Fibroblast of lung (primary cell): ENCODE measurements around the gene APC.

Source experiments
- CTCF ChIP-seq, 2 donors: IDR thresholded peaks in 1 of 2; conservative IDR thresholded peaks in 1 of 2; 1 replicate in 1 of 2; 2 replicates in 1 of 2; pipeline ENCODE4 v1.5.1; 2011 to 2012; ENCODE audit warnings: low read length in 2 of 2, control low read depth in 1 of 2, inconsistent platforms in 1 of 2, low read depth in 1 of 2, mild to moderate bottlenecking in 1 of 2
- EZH2 ChIP-seq: IDR thresholded peaks from 2 replicates; pipeline ENCODE4 v1.5.1; 2012; ENCODE audit warnings: low read length, control low read depth, mild to moderate bottlenecking; ENCODE audit errors: missing control alignments

- no peak for TF ChIP-seq CTCF (conservative IDR thresholded peaks at IDR 0.05 in 1 of 2, IDR thresholded peaks at IDR 0.05 in 1 of 2; ENCODE audit: low read depth in 1 of 2, low read length in 2 of 2)
- TF ChIP-seq EZH2: no peak
These were observed 17.1 kb upstream of the APC start for GRCh38 chr5:112720576-112720975.
